Activated CD4-positive, CD25-positive, alpha-beta regulatory T cell treated with anti-CD3 and anti-CD28 coated beads, Interleukin-2, amount 50 U/mL, for 24 hours (primary cell): Measurements from ENCODE around the gene OR6Q1.
"Not testable (repeated sequence)": the region's sequence is repeated elsewhere in the genome, so short reads cannot be mapped to it uniquely, and the experiment has no call there.

Source experiments
- ATAC-seq, 2 donors: fragments of 150-1000 bp; cut with Tn5 transposase; one replicate each; pipeline ENCODE4 v1.10.0; 2021; ENCODE audit warnings: mild to moderate bottlenecking in 1 of 2, moderate library complexity in 1 of 2

OR6Q1 gene

GRCh38 chr11:58030653-58031052 lies at the start of gene OR6Q1:
Gene OR6Q1 (plus strand): TSS chr11:58030953. CDS start chr11:58030953, 0 bp downstream.
- no peak for ATAC-seq

- no peak for ATAC-seq
Observed at GRCh38 chr11:57981536-57981935, 49.2 kb upstream of the OR6Q1 start.

GRCh38 chr11:57982776-57983175 lies 48.0 kb upstream of the OR6Q1 start:
- no peak for ATAC-seq

GRCh38 chr11:57983191-57983590 lies 47.6 kb upstream of the OR6Q1 start:
- ATAC-seq: no peak

- not testable (repeated sequence) for ATAC-seq
Observed at GRCh38 chr11:57999523-57999922, 31.2 kb upstream of the OR6Q1 start.

- not testable (repeated sequence) for ATAC-seq
Observed at GRCh38 chr11:58000021-58000420, 30.7 kb upstream of the OR6Q1 start.

- no peak for ATAC-seq
Observed at GRCh38 chr11:58000699-58001098, 30.1 kb upstream of the OR6Q1 start.

- no peak for ATAC-seq
Observed at GRCh38 chr11:58003036-58003435, 27.7 kb upstream of the OR6Q1 start.

GRCh38 chr11:58003591-58003990 lies 27.2 kb upstream of the OR6Q1 start:
- ATAC-seq: no peak

- no peak for ATAC-seq
Observed at GRCh38 chr11:58004664-58005063, 26.1 kb upstream of the OR6Q1 start.

- ATAC-seq: no peak
Observed at GRCh38 chr11:58006940-58007339, 23.8 kb upstream of the OR6Q1 start.

GRCh38 chr11:58011771-58012170 lies 19.0 kb upstream of the OR6Q1 start:
- ATAC-seq: no peak

- ATAC-seq: no peak
Observed at GRCh38 chr11:58023435-58023931, 7.3 kb upstream of the OR6Q1 start, which contains the start of gene OR9Q1. Gene OR9Q1 (plus strand): TSS chr11:58023881. CDS start chr11:58179445, 155,564 bp downstream.

GRCh38 chr11:58024601-58025091 lies 6.1 kb upstream of the OR6Q1 start:
- no peak for ATAC-seq

- ATAC-seq: no peak
Observed at GRCh38 chr11:58027341-58027740, 3.4 kb upstream of the OR6Q1 start.

GRCh38 chr11:58028687-58029411 lies 1.9 kb upstream of the OR6Q1 start:
- ATAC-seq: no peak

GRCh38 chr11:58034471-58034870 lies 3.7 kb downstream of the OR6Q1 start:
- no peak for ATAC-seq

GRCh38 chr11:58039589-58039988 lies 8.8 kb downstream of the OR6Q1 start:
- no peak for ATAC-seq

GRCh38 chr11:58043379-58043778 lies 12.6 kb downstream of the OR6Q1 start:
- no peak for ATAC-seq

- ATAC-seq: no peak
Observed at GRCh38 chr11:58046231-58046630, 15.5 kb downstream of the OR6Q1 start.

GRCh38 chr11:58047818-58048217 lies 17.1 kb downstream of the OR6Q1 start:
- no peak for ATAC-seq

- ATAC-seq: no peak
Observed at GRCh38 chr11:58055806-58056401, 25.2 kb downstream of the OR6Q1 start.

- no peak for ATAC-seq
Observed at GRCh38 chr11:58057481-58057880, 26.7 kb downstream of the OR6Q1 start.
